ENCODE data around the gene MTCL1.
A peak's percentile ranks its signal among the peaks of the same experiment; 100 is the strongest.

The MTCL1 gene

GRCh38 chr18:8705238-8705960 is at the start of gene MTCL1:
TSS of gene MTCL1 (plus strand) at chr18:8705556. CDS start at chr18:8705661, 105 bp downstream.
- peak; percentile 9 for DNase-seq (ENCODE audit: low read depth)

DNA sequence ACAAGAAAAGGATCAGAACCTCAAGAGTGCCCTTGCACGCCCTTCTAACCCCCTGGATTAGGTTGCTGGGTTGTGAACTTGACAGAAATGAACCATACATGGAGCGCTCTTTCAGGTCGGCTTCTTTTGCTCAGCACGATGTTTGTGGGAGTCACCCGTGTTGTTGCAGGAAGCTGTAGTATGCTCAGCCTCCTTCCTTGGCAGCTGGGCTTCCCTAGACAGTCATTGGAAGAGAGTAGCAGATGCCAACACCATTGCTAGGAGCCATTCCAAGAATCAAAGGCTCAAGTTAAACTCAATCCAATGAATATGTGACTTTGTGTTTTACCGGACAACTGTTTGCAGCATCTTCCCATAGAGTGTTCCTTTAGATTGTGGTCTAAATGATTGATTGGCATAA is 49.1 kb upstream of the MTCL1 start:
- no peak for DNase-seq (ENCODE audit: low read depth)

GRCh38 chr18:8657050-8657820 is 48.1 kb upstream of the MTCL1 start:
- no peak for DNase-seq (ENCODE audit: low read depth)

- no peak for DNase-seq (ENCODE audit: low read depth)
Measured at GRCh38 chr18:8657873-8658470, 47.4 kb upstream of the MTCL1 start.

GRCh38 chr18:8658858-8659485 is 46.4 kb upstream of the MTCL1 start:
- DNase-seq (ENCODE audit: low read depth) = no peak

GRCh38 chr18:8659609-8660242 is 45.6 kb upstream of the MTCL1 start:
- no peak for DNase-seq (ENCODE audit: low read depth)

GRCh38 chr18:8660316-8660715 is 45.0 kb upstream of the MTCL1 start:
- no peak for DNase-seq (ENCODE audit: low read depth)

GRCh38 chr18:8661754-8662559 is 43.4 kb upstream of the MTCL1 start:
- no peak for DNase-seq (ENCODE audit: low read depth)

- DNase-seq (ENCODE audit: low read depth) = no peak
Measured at GRCh38 chr18:8662560-8663255, 42.6 kb upstream of the MTCL1 start.

GRCh38 chr18:8667846-8668245 is 37.5 kb upstream of the MTCL1 start:
- no peak for DNase-seq (ENCODE audit: low read depth)

- no peak for DNase-seq (ENCODE audit: low read depth)
Measured at GRCh38 chr18:8668381-8668780, 37.0 kb upstream of the MTCL1 start.

DNA sequence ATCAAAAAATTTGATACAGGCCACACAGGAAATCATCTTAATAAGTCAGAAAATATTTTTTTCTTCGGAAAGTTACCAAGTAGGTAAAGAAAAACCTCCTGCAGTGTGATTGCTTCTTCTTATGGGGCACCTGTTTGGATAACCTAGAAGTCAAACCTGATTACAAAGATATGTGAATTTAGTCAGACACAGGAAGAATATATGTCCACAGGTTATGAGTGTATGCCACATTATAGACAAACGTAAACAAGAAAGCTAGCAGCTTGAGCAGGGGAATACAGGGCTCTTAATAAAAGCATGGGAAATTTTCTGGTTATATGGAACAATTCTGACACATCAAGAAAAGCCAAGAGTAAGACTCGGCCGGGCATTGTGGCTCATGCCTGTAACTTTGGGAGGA is 35.8 kb upstream of the MTCL1 start:
- no peak for DNase-seq (ENCODE audit: low read depth)

DNA sequence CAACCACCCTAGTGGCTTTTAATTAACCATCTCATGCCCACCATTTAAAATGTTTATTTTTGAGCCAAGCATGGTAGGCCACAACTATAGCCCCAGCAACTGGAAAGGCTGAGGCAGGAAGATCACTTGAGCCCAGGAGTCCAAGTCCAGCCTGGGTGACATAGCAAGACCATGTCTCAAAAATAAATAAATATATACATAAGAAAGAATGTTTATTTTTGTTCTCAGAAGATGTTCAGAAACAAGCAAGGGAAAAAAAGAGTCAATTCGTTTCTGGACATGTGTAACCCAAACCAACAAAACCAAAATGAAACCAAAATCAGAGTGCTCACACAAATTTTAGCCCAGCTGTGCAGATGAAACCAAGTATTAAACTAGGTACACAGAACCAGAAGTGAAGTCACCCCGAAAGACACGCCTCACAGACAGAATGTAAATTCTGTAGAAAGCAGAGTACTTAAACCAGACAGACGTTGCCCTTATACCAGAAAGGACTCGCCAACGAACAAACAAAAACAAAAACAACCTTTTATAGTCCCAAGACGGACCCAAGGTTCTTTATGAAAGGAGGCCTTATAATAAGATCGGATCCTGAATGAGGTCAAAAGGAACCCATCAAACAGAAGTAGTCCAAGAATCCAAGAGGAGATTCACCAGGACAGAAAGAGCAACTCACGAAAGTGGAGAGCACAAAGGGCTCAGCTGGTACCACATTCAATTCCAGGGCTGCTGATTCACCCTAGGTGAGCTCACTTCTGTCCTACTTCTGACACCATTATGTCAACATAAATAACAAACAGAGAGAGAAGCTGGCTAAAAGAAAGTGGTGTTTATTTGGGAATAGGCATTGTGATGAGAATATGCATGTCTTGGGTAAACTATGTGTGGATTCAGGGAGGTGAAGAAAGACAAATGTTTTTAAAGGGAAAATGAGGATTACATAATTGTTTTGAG is 31.8 kb upstream of the MTCL1 start:
- no peak for DNase-seq (ENCODE audit: low read depth)

DNA sequence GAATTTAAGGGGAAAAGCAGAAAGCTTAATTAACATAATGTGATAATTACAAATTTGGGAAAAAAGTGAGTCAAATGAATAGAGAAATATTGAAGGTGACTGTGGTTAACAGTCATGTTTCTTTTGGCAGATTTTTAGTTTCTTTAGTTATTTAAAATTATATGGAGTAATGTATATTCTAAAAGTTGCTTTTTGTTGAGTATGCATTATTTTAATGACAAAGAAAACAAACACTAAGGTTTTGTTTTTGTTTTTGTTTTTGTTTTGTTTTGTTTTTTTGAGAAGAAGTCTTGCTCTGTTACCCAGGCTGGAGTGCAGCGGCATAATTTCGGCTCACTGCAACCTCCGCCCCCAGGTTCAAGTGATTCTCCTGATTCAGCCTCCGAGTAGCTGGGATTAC is 30.3 kb upstream of the MTCL1 start:
- no peak for DNase-seq (ENCODE audit: low read depth)

- no peak for DNase-seq (ENCODE audit: low read depth)
Measured at GRCh38 chr18:8681196-8681595, 24.2 kb upstream of the MTCL1 start.

DNA sequence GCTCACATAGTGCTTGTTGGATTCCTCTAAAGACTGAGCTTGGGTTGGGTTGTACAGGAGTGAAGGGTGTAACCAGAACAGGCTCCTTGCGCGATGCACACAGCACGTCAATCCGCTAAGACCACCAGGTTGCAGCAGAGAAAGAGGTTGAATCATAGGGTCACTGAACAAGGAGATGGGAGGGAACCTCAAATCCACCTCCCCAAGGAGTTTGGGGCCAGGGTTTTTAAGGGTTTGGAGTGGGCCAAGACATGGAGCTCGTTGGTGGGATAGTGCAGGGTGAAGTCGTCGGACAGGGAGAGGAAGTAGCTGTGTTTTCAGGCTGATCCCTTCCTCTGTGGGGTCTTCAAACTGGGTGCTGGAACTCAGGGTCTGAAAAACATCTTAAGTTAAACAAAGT is 20.8 kb upstream of the MTCL1 start:
- DNase-seq (ENCODE audit: low read depth) = no peak

DNA sequence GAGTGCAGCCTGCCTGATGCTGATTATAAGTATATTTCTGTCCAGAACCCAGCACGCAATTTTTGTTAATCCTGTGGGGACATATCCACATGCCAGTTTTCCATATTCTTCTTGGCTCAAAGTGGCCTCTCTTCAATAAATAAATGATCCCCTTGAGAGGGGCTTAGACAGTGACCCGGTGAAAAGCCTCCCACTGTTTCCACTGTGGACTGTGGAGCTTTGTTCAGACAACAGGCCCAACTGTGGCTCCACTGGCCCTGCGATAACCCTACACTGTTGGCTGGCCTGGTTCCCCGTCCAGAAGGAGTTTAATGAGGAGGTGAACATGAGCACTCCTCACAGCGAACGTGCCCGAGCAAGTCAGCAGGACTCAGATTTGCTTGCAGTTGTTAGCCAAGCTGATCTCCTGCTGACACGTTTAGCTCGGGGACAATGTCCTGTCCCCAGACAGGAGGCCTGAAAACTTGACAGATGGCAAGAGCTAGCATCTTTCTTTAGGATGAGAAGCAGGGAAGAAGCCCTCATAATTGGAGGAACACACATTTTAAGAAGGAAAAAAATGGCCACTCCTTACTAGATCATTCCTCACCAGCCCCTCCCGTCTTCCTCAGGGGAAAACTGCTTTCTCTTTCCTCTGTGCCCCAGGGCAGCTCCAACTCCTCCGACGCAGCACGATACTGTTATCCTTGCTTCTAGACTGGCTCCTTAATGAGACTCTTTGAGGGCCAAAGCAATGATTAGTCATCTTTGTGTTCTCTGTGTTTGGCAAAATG is 20.0 kb upstream of the MTCL1 start:
- DNase-seq (ENCODE audit: low read depth) = no peak

GRCh38 chr18:8685914-8686216 is 19.5 kb upstream of the MTCL1 start:
- no peak for DNase-seq (ENCODE audit: low read depth)

- DNase-seq (ENCODE audit: low read depth) = no peak
Measured at GRCh38 chr18:8686611-8687010, 18.7 kb upstream of the MTCL1 start.
